HepG2 (cell line): ENCODE measurements around the gene GPR61.

Source experiments
- ARNT2 ChIP-seq: sonication (generic); formaldehyde crosslinking; IDR thresholded peaks from 2 replicates; pipeline ENCODE4 v1.8.0; 2022; ENCODE audit warnings: mild to moderate bottlenecking, low read depth, missing genetic modification reagents, moderate library complexity
- CCAR2 ChIP-seq: fragments of 200-400 bp; formaldehyde crosslinking; optimal IDR thresholded peaks from 2 replicates; pipeline ENCODE3; 2018; ENCODE audit warnings: low read depth, mild to moderate bottlenecking, low read length, moderate library complexity
- POLR2AphosphoS2 ChIP-seq: IDR thresholded peaks from 2 replicates; pipeline ENCODE4 v1.6.1; 2011; ENCODE audit warnings: low read depth, low read length, improper control_type of control experiment
- RARG ChIP-seq: sonication (generic); formaldehyde crosslinking; IDR thresholded peaks from 2 replicates; pipeline ENCODE4 v1.4.0; 2020; ENCODE audit warnings: low read depth, mild to moderate bottlenecking, missing genetic modification reagents
- YY1 ChIP-seq: IDR thresholded peaks from 2 replicates; pipeline ENCODE4 v1.6.1; 2011; ENCODE audit warnings: low read length, low read depth, moderate library complexity, mild to moderate bottlenecking; ENCODE audit not compliant: insufficient read depth, insufficient replicate concordance
- ZNF776 ChIP-seq: sonication (generic); formaldehyde crosslinking; IDR thresholded peaks from 2 replicates; pipeline ENCODE4 v1.4.0; 2020; ENCODE audit warnings: mild to moderate bottlenecking, missing genetic modification reagents
- ZNF883 ChIP-seq: sonication (generic); formaldehyde crosslinking; IDR thresholded peaks from 2 replicates; pipeline ENCODE4 v1.5.1; 2020; ENCODE audit warnings: mild to moderate bottlenecking, missing genetic modification reagents; ENCODE audit errors: not compliant biosample characterization
- TF ChIP-seq, protein P1 (sequence below): sonication (generic); formaldehyde crosslinking; IDR thresholded peaks from 2 replicates; pipeline ENCODE4 v1.5.0; 2020; ENCODE audit warnings: mild to moderate bottlenecking, missing genetic modification reagents, borderline replicate concordance
- TF ChIP-seq, protein P2 (sequence below): sonication (generic); formaldehyde crosslinking; IDR thresholded peaks from one replicate; pipeline ENCODE4 v1.5.1; 2020; ENCODE audit warnings: mild to moderate bottlenecking, missing genetic modification reagents; ENCODE audit errors: not compliant biosample characterization
- TF ChIP-seq, protein P3 (sequence below): sonication (generic); formaldehyde crosslinking; IDR thresholded peaks from 2 replicates; pipeline ENCODE4 v1.5.0; 2020; ENCODE audit warnings: mild to moderate bottlenecking, missing genetic modification reagents, moderate library complexity

DNA sequence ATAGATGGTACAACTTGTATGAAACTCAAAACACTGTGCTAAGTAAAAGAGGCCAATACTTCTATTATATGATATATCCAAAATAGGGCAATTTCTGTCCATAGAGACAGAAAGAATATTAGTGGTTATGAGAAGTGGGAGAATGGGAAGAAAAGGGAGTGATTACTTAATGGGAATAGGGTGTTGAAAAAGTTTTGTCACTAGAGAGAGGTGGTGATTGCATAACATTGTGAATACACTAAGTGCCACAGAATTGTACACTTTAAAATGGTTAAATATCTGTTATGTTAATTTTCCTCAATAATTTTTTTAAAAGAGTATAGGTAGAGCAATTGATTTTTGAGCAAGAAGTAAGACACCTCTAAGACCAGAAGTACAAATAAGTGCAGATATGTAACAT lies 50.0 kb downstream of the GPR61 start:
- TF ChIP-seq ARNT2 (no peak), RARG (CRISPR knock-in tag) (no peak), YY1 (no peak), ZNF883 (no peak), CCAR2 (no peak), ZNF776 (CRISPR knock-in tag) (no peak), POLR2AphosphoS2 (no peak)
- TF ChIP-seq, protein P1, sequence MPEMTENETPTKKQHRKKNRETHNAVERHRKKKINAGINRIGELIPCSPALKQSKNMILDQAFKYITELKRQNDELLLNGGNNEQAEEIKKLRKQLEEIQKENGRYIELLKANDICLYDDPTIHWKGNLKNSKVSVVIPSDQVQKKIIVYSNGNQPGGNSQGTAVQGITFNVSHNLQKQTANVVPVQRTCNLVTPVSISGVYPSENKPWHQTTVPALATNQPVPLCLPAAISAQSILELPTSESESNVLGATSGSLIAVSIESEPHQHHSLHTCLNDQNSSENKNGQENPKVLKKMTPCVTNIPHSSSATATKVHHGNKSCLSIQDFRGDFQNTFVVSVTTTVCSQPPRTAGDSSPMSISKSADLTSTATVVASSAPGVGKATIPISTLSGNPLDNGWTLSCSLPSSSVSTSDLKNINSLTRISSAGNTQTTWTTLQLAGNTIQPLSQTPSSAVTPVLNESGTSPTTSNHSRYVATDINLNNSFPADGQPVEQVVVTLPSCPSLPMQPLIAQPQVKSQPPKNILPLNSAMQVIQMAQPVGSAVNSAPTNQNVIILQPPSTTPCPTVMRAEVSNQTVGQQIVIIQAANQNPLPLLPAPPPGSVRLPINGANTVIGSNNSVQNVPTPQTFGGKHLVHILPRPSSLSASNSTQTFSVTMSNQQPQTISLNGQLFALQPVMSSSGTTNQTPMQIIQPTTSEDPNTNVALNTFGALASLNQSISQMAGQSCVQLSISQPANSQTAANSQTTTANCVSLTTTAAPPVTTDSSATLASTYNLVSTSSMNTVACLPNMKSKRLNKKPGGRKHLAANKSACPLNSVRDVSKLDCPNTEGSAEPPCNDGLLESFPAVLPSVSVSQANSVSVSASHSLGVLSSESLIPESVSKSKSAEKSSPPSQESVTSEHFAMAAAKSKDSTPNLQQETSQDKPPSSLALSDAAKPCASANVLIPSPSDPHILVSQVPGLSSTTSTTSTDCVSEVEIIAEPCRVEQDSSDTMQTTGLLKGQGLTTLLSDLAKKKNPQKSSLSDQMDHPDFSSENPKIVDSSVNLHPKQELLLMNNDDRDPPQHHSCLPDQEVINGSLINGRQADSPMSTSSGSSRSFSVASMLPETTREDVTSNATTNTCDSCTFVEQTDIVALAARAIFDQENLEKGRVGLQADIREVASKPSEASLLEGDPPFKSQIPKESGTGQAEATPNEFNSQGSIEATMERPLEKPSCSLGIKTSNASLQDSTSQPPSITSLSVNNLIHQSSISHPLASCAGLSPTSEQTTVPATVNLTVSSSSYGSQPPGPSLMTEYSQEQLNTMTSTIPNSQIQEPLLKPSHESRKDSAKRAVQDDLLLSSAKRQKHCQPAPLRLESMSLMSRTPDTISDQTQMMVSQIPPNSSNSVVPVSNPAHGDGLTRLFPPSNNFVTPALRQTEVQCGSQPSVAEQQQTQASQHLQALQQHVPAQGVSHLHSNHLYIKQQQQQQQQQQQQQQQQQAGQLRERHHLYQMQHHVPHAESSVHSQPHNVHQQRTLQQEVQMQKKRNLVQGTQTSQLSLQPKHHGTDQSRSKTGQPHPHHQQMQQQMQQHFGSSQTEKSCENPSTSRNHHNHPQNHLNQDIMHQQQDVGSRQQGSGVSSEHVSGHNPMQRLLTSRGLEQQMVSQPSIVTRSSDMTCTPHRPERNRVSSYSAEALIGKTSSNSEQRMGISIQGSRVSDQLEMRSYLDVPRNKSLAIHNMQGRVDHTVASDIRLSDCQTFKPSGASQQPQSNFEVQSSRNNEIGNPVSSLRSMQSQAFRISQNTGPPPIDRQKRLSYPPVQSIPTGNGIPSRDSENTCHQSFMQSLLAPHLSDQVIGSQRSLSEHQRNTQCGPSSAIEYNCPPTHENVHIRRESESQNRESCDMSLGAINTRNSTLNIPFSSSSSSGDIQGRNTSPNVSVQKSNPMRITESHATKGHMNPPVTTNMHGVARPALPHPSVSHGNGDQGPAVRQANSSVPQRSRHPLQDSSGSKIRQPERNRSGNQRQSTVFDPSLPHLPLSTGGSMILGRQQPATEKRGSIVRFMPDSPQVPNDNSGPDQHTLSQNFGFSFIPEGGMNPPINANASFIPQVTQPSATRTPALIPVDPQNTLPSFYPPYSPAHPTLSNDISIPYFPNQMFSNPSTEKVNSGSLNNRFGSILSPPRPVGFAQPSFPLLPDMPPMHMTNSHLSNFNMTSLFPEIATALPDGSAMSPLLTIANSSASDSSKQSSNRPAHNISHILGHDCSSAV (CRISPR knock-in tag) = no peak
- TF ChIP-seq, protein P2, sequence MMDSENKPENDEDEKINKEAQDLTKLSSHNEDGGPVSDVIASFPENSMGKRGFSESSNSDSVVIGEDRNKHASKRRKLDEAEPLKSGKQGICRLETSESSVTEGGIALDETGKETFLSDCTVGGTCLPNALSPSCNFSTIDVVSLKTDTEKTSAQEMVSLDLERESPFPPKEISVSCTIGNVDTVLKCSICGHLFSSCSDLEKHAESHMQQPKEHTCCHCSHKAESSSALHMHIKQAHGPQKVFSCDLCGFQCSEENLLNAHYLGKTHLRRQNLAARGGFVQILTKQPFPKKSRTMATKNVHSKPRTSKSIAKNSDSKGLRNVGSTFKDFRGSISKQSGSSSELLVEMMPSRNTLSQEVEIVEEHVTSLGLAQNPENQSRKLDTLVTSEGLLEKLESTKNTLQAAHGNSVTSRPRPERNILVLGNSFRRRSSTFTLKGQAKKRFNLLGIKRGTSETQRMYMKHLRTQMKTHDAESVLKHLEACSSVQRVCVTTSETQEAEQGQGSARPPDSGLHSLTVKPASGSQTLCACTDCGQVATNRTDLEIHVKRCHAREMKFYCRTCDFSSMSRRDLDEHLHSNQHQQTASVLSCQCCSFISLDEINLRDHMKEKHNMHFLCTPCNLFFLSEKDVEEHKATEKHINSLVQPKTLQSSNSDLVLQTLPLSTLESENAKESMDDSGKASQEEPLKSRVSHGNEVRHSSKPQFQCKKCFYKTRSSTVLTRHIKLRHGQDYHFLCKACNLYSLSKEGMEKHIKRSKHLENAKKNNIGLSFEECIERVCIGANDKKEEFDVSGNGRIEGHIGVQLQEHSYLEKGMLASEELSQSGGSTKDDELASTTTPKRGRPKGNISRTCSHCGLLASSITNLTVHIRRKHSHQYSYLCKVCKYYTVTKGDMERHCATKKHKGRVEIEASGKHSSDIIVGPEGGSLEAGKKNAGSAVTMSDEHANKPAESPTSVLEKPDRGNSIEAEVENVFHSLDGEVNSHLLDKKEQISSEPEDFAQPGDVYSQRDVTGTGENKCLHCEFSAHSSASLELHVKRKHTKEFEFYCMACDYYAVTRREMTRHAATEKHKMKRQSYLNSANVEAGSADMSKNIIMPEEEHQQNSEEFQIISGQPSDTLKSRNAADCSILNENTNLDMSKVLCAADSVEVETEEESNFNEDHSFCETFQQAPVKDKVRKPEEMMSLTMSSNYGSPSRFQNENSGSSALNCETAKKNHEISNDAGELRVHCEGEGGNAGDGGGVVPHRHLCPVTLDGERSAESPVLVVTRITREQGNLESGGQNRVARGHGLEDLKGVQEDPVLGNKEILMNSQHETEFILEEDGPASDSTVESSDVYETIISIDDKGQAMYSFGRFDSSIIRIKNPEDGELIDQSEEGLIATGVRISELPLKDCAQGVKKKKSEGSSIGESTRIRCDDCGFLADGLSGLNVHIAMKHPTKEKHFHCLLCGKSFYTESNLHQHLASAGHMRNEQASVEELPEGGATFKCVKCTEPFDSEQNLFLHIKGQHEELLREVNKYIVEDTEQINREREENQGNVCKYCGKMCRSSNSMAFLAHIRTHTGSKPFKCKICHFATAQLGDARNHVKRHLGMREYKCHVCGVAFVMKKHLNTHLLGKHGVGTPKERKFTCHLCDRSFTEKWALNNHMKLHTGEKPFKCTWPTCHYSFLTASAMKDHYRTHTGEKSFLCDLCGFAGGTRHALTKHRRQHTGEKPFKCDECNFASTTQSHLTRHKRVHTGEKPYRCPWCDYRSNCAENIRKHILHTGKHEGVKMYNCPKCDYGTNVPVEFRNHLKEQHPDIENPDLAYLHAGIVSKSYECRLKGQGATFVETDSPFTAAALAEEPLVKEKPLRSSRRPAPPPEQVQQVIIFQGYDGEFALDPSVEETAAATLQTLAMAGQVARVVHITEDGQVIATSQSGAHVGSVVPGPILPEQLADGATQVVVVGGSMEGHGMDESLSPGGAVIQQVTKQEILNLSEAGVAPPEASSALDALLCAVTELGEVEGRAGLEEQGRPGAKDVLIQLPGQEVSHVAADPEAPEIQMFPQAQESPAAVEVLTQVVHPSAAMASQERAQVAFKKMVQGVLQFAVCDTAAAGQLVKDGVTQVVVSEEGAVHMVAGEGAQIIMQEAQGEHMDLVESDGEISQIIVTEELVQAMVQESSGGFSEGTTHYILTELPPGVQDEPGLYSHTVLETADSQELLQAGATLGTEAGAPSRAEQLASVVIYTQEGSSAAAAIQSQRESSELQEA (CRISPR knock-in tag) = no peak
- TF ChIP-seq, protein P3, sequence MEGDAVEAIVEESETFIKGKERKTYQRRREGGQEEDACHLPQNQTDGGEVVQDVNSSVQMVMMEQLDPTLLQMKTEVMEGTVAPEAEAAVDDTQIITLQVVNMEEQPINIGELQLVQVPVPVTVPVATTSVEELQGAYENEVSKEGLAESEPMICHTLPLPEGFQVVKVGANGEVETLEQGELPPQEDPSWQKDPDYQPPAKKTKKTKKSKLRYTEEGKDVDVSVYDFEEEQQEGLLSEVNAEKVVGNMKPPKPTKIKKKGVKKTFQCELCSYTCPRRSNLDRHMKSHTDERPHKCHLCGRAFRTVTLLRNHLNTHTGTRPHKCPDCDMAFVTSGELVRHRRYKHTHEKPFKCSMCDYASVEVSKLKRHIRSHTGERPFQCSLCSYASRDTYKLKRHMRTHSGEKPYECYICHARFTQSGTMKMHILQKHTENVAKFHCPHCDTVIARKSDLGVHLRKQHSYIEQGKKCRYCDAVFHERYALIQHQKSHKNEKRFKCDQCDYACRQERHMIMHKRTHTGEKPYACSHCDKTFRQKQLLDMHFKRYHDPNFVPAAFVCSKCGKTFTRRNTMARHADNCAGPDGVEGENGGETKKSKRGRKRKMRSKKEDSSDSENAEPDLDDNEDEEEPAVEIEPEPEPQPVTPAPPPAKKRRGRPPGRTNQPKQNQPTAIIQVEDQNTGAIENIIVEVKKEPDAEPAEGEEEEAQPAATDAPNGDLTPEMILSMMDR = no peak
